ENCODE data around the gene TMPRSS9. TPM values are rescaled to one million over a fixed set of nuclear protein-coding genes. Genes with fewer than 3 reads are reported as not detected.
A peak's percentile ranks its signal among the peaks of the same experiment; 100 is the strongest.
"Not testable (repeated sequence)": the region's sequence is repeated elsewhere in the genome, so short reads cannot be mapped to it uniquely, and the experiment has no call there.

The TMPRSS9 gene
- total RNA-seq, 4 donors from 2014 or later = not detected

DNA sequence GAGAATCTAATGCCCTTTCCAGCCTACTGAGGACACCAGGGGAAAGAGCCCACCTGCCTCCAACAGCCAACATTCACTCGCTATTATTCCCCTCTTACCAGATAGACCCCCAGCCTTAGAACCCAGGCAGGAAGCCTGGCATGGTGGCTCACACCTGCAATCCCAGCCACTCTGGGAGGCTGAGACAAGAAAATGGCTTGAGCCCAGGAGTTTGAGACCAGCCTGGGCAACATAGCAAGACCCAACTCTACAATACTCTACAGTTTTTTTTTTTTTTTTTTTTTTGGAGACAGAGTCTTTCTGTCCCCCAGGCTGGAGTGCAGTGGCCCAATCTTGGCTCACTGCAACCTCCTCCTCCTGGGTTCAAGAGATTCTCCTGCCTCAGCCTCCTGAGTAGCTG is 100.2 kb downstream of the TMPRSS9 start:
- DNase-seq (ENCODE audit: low spot score in 2 of 2) = no peak
- no peaks in the 10 kb centered on the region for H3K36me3 ChIP-seq
- TF ChIP-seq POLR2A (IDR thresholded peaks at IDR 0.05) (no peak), EP300 (IDR thresholded peaks at IDR 0.05) (no peak)
- TF ChIP-seq, protein P1, sequence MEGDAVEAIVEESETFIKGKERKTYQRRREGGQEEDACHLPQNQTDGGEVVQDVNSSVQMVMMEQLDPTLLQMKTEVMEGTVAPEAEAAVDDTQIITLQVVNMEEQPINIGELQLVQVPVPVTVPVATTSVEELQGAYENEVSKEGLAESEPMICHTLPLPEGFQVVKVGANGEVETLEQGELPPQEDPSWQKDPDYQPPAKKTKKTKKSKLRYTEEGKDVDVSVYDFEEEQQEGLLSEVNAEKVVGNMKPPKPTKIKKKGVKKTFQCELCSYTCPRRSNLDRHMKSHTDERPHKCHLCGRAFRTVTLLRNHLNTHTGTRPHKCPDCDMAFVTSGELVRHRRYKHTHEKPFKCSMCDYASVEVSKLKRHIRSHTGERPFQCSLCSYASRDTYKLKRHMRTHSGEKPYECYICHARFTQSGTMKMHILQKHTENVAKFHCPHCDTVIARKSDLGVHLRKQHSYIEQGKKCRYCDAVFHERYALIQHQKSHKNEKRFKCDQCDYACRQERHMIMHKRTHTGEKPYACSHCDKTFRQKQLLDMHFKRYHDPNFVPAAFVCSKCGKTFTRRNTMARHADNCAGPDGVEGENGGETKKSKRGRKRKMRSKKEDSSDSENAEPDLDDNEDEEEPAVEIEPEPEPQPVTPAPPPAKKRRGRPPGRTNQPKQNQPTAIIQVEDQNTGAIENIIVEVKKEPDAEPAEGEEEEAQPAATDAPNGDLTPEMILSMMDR (IDR thresholded peaks at IDR 0.05) = no peak
- H3K4me3 ChIP-seq = no peak overlapping the region
- H3K4me1 ChIP-seq = peaks cover 4 to 34% (median 23%) of the 10 kb centered on the region in 4 donors
- no peak overlapping the region for H3K27ac ChIP-seq
- H3K27me3 ChIP-seq = no peaks in the 10 kb centered on the region
- 100% methylated on average over 1 of the region's 1 CpG for WGBS, 2 donors
- no peaks in the 10 kb centered on the region for H3K9me3 ChIP-seq

DNA sequence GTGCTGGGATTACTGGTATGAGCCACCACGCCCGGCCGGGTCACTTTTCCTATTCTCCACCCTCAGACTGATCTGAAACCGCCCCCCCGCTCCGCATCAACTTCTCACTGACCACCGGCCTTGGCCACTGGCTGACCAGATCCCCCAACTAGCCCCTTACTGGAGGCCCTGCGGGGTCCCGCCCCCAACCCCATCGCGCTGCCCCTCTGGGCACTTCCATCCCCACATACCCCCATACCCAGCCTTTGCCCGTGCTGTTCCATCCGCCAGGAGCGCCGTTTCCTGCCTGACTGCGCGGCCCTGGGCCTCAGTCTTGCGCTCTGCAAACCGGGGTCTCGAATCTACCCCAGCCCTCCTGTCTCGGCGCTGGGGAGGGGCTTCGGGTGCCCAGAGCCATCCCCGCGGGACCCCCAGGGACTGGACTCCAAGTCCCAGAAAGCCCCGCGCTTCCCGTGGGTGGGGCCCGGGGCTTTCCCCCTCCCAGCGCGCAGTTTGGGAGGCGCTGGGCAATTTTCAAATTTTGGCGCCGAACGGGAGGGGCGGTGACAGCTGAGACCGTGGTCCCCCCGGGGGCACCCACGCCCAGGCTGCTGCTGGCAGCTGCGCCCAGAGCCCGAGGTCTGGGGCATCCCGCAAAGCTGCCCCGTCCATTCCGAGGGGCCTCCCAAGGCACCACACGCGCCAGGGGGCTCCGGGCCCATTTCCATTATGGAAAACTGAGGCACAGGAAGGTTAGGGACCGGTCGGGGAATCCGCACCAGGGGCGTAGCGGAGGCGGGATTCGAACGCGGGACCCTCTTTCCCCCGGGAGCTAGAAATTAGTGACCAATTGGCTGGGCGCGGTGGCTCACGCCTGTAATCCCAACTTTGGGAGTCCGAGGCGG is 101.9 kb downstream of the TMPRSS9 start:
- TF ChIP-seq EP300 (IDR thresholded peaks at IDR 0.05) = no peak
- no peak for TF ChIP-seq POLR2A (IDR thresholded peaks at IDR 0.05)
- TF ChIP-seq, protein P1 (IDR thresholded peaks at IDR 0.05) = no peak
- no peak for DNase-seq (ENCODE audit: low spot score in 2 of 2)
- Histone ChIP-seq H3K27ac (peak overlapping the region in 1 of 4 donors; percentile 61), H3K36me3 (no peaks in the 10 kb centered on the region), H3K4me3 (peak overlapping the region; percentile 27 to 58 (median 50)), H3K4me1 (peaks cover 4 to 22% (median 15%) of the 10 kb centered on the region in 4 donors), H3K9me3 (no peaks in the 10 kb centered on the region), H3K27me3 (no peaks in the 10 kb centered on the region)
- WGBS, 2 donors = 1 to 2% methylated on average over 45 to 54 of the region's 62 CpGs

DNA sequence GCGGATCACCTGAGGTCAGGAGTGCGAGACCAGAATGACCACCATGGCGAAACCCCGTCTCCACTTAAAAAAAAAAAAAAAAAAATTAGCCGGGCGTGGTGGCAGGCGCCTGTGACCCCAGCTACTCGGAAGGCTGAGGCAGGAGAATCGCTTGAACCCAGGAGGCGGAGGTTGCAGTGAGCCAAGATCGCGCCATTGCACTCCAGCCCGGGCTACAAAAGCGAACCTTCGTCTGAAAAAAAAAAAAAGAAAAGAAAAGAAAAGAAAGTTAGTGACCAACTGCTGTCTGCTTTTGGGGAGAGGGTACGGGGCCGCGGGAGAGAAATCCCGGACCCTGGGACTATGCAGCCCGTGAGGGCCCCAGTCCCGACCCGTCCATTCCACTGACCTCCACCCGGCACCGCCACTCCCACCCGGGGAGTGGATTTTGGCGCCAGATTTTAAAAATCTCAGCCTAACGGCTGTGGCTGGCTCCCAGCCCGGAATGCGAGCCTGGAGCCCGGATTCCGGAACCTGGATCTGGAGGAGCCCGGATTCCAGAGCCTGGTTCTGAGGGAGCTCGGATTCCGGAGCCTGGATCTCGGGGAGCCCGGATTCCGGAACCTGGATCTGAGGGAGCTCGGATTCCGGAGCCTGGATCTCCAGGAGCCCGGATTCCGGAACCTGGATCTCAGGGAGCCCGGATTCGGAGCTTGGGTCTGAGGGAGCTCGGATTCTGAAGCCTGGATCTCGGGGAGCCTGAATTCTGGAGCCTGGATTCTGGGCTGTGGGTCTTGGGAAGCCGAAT is 102.8 kb downstream of the TMPRSS9 start:
- Histone ChIP-seq H3K27me3 (no peaks in the 10 kb centered on the region), H3K4me3 (peak overlapping the region; percentile 27 to 56 (median 42)), H3K36me3 (no peaks in the 10 kb centered on the region), H3K9me3 (no peaks in the 10 kb centered on the region), H3K4me1 (peaks cover 4 to 17% (median 12%) of the 10 kb centered on the region in 4 donors), H3K27ac (peak overlapping the region in 2 of 4 donors; percentile 58 to 61)
- TF ChIP-seq EP300 (IDR thresholded peaks at IDR 0.05) (peak; percentile 58 to 76), POLR2A (IDR thresholded peaks at IDR 0.05) (peak in 1 of 2 donors; percentile 85)
- TF ChIP-seq, protein P1 (IDR thresholded peaks at IDR 0.05) = peak in 2 of 5 experiments; percentile 56 to 58
- WGBS, 2 donors = 5 to 6% methylated on average over 30 to 41 of the region's 46 CpGs
- peak; percentile 66 to 75 for DNase-seq (ENCODE audit: low spot score in 2 of 2)

DNA sequence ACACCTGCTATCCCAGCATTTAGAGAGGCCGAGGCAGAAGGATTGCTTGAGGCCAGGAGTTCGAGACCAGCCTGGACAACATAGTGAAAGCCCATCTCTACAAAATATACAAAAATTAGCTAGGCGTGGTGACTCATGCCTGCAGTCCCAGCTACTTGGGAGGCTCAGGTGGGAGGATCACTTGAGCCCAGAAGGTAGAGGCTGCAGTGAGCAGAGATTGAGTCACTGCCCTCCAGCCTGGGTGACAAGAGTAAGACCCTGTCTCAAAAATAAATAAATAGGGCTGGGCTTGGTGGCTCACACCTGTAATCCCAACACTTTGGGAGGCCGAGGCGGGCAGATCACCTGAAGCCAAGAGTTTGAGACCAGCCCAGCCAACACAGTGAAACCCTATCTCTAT is 103.6 kb downstream of the TMPRSS9 start:
- H3K9me3 ChIP-seq; H3K4me3 ChIP-seq; DNase-seq (ENCODE audit: low spot score in 2 of 2); H3K27me3 ChIP-seq; H3K36me3 ChIP-seq: not testable (repeated sequence)
- peaks cover 4 to 17% (median 12%) of the 10 kb centered on the region in 4 donors for H3K4me1 ChIP-seq
- H3K27ac ChIP-seq = peak overlapping the region in 1 of 4 donors; percentile 61
- 98% methylated on average over 5 of the region's 5 CpGs for WGBS, 2 donors

DNA sequence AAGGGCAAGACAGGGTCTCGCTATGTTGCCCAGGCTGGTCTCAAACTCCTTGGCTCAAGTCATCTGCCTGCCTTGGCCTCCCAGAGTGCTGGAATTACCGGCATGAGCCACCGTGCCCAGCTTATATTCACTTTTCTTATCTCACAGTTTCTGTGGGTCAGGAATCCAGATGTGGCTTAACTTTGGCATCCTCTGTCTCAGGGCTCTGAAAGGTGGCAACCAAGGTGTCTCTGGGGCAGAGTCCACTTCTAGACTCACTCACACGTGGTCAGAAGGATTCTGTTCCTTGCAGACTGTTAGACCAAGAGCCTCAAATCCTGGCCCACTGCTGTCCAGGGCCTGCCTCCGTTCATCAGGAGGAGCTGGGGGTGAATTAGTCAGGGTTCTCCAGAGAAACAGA is 104.3 kb downstream of the TMPRSS9 start:
- no peak overlapping the region for H3K4me3 ChIP-seq
- H3K36me3 ChIP-seq = no peaks in the 10 kb centered on the region
- H3K27me3 ChIP-seq = no peaks in the 10 kb centered on the region
- H3K4me1 ChIP-seq = peaks cover 4 to 17% (median 12%) of the 10 kb centered on the region in 4 donors
- H3K9me3 ChIP-seq = no peaks in the 10 kb centered on the region
- 70 to 75% methylated on average over 5 of the region's 5 CpGs for WGBS, 2 donors
- DNase-seq (ENCODE audit: low spot score in 2 of 2) = no peak
- H3K27ac ChIP-seq = no peak overlapping the region
- TF ChIP-seq, protein P1 (IDR thresholded peaks at IDR 0.05) = no peak
- TF ChIP-seq EP300 (IDR thresholded peaks at IDR 0.05) (no peak), POLR2A (IDR thresholded peaks at IDR 0.05) (no peak)
